ENCODE measurements around the gene ACOT4.
"Not testable (repeated sequence)": the region's sequence is repeated elsewhere in the genome, so short reads cannot be mapped to it uniquely, and the experiment has no call there.

ACOT4 gene

DNA sequence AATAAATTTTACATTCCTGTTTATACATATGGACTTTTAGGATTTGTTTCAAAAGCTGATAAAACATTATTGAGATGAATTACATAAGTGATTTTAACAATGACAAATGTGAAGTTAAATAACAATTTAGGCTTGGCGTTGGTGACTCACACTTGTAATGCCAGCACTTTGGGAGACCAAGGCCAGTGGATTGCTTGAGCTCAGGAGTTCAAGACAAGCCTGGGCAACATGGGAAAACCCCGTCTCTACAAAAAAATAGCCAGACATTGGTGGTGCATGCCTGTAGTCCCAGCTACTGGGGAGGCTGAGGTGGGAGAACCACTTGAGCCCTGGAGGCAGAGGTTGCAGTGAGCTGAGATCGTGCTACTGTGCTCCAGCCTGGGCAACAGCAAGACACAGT, 15.3 kb upstream of the ACOT4 start:
- Histone ChIP-seq H2BK15ac (ENCODE audit: low read depth, poor library complexity, severe bottlenecking) (no peak overlapping the region), H3K27ac (ENCODE audit: low read length, poor library complexity, severe bottlenecking) (no peak overlapping the region), H2BK5ac (ENCODE audit: low read depth, low read length, poor library complexity, severe bottlenecking) (no peak overlapping the region), H2AFZ (ENCODE audit: low read depth, low read length) (no peak overlapping the region), H3K27me3 (ENCODE audit: control insufficient read depth in 1 of 2, insufficient read depth in 1 of 2, low read length in 2 of 2) (no peaks in the 10 kb centered on the region), H3K23ac (ENCODE audit: low read length in 2 of 2) (no peak overlapping the region), H3K4ac (ENCODE audit: low read depth in 1 of 2, low read length in 2 of 2) (no peak overlapping the region), H3K4me3 (ENCODE audit: insufficient read depth in 1 of 2, low read depth in 1 of 2, low read length in 2 of 2) (no peak overlapping the region), H3K9me3 (ENCODE audit: control insufficient read depth, low read length) (no peaks in the 10 kb centered on the region), H3K9ac (ENCODE audit: low read length) (no peak overlapping the region), H3K18ac (ENCODE audit: low read depth in 1 of 2, low read length in 2 of 2) (no peak overlapping the region), H4K91ac (ENCODE audit: low read length) (no peak overlapping the region), H3K36me3 (ENCODE audit: control insufficient read depth in 1 of 2, insufficient read depth in 2 of 2, low read depth in 1 of 2, low read length in 2 of 2) (peaks cover 0 to 12% of the 10 kb centered on the region in 2 experiments), H2AK5ac (ENCODE audit: low read length, severe bottlenecking) (no peak overlapping the region), H3K79me1 (replicated peaks; ENCODE audit: low read length, poor library complexity, severe bottlenecking) (no peaks in the 10 kb centered on the region), H3K14ac (ENCODE audit: low read length in 2 of 2) (no peak overlapping the region), H3K4me2 (ENCODE audit: low read length, poor library complexity, severe bottlenecking) (no peak overlapping the region), H4K8ac (ENCODE audit: low read length) (no peak overlapping the region), H2BK120ac (ENCODE audit: low read depth, low read length) (no peak overlapping the region), H3K4me1 (ENCODE audit: control insufficient read depth, insufficient read depth, low read depth, low read length) (no peaks in the 10 kb centered on the region), H2BK12ac (ENCODE audit: low read length in 2 of 2) (no peak overlapping the region)
- WGBS: 90% methylated on average over 2 of the region's 3 CpGs
- DNase-seq: peak; percentile 24

DNA sequence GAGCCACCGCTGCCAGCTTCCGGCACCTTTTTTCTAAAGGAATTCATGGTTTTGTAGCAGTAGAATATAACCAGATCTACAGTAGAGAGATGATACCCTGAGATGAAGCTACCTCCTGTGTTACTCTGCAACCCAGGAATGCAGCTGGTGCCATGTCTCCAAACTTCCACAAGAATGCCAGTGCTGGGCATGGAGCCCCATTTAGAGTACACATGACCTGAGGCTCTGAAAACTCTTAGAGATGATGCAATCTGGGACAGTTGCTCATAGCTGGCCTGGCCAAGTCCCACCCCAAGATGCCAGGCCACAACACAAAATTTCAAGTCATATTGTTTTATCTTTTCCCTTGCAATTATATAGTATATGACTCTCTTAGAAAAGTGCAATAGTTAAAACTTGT, 14.5 kb upstream of the ACOT4 start:
- H2BK5ac ChIP-seq (ENCODE audit: low read depth, low read length, poor library complexity, severe bottlenecking); H3K9me3 ChIP-seq (ENCODE audit: control insufficient read depth, low read length); DNase-seq; H2BK12ac ChIP-seq (ENCODE audit: low read length in 2 of 2); H3K4me3 ChIP-seq (ENCODE audit: insufficient read depth in 1 of 2, low read depth in 1 of 2, low read length in 2 of 2); H3K27me3 ChIP-seq (ENCODE audit: control insufficient read depth in 1 of 2, insufficient read depth in 1 of 2, low read length in 2 of 2); H4K91ac ChIP-seq (ENCODE audit: low read length); H3K9ac ChIP-seq (ENCODE audit: low read length); H3K14ac ChIP-seq (ENCODE audit: low read length in 2 of 2); H3K4ac ChIP-seq (ENCODE audit: low read depth in 1 of 2, low read length in 2 of 2); H3K18ac ChIP-seq (ENCODE audit: low read depth in 1 of 2, low read length in 2 of 2); H3K27ac ChIP-seq (ENCODE audit: low read length, poor library complexity, severe bottlenecking); H3K4me2 ChIP-seq (ENCODE audit: low read length, poor library complexity, severe bottlenecking); H2AFZ ChIP-seq (ENCODE audit: low read depth, low read length); H2BK120ac ChIP-seq (ENCODE audit: low read depth, low read length); H3K79me1 ChIP-seq (replicated peaks; ENCODE audit: low read length, poor library complexity, severe bottlenecking); H3K4me1 ChIP-seq (ENCODE audit: control insufficient read depth, insufficient read depth, low read depth, low read length); H4K8ac ChIP-seq (ENCODE audit: low read length); H3K23ac ChIP-seq (ENCODE audit: low read length in 2 of 2); H2BK15ac ChIP-seq (ENCODE audit: low read depth, poor library complexity, severe bottlenecking); H2AK5ac ChIP-seq (ENCODE audit: low read length, severe bottlenecking): not testable (repeated sequence)
- WGBS: no CpG with 5 or more reads among the region's 2 CpGs
- peaks cover 0 to 12% of the 10 kb centered on the region in 2 experiments for H3K36me3 ChIP-seq (ENCODE audit: control insufficient read depth in 1 of 2, insufficient read depth in 2 of 2, low read depth in 1 of 2, low read length in 2 of 2)

DNA sequence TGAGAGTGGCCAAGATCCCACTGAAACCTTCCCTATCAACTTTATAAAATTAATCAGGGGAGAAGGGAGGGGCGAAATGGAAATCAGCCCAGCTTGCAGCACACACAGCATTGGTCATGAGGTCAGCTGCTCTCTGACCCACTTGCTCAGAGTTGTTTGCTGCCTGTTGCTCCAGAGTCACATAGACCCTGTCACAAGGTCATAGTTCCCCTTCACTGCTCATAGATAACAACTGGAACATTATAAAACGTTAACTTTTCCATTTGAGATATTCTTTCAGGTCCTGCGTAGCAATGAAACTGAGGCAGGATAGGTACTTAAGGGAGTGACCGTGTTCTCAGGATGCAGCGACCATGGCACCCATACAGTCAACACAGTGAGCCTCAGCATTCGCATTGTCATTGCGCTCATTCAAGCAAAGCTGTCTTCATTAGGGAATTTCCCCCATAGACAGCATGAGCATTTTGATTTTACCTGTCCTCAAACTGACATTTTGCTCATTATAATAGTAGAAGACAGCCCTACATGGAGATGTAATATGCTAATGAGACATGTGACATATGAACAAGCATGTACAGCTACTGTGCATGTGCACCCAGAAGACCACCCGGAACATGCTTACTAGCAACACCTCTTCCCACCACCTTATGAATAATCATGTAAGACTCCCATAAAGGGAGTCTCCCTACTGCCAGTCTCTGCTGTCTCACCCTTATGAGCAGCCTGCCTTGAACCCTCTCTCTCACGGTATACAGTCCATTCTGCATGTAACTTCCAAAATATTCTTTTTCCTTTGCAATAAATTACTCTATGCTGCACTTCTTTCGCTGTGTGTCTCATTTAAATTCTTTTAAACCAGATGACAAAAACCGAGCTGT, 9.3 kb upstream of the ACOT4 start:
- H2AFZ ChIP-seq (ENCODE audit: low read depth, low read length); H2BK12ac ChIP-seq (ENCODE audit: low read length in 2 of 2); H3K27ac ChIP-seq (ENCODE audit: low read length, poor library complexity, severe bottlenecking); H3K9me3 ChIP-seq (ENCODE audit: control insufficient read depth, low read length); H3K79me1 ChIP-seq (replicated peaks; ENCODE audit: low read length, poor library complexity, severe bottlenecking); H3K4me2 ChIP-seq (ENCODE audit: low read length, poor library complexity, severe bottlenecking); H2BK5ac ChIP-seq (ENCODE audit: low read depth, low read length, poor library complexity, severe bottlenecking); H3K27me3 ChIP-seq (ENCODE audit: control insufficient read depth in 1 of 2, insufficient read depth in 1 of 2, low read length in 2 of 2); H2BK120ac ChIP-seq (ENCODE audit: low read depth, low read length); H3K9ac ChIP-seq (ENCODE audit: low read length); H3K14ac ChIP-seq (ENCODE audit: low read length in 2 of 2); DNase-seq; H3K4ac ChIP-seq (ENCODE audit: low read depth in 1 of 2, low read length in 2 of 2); H2BK15ac ChIP-seq (ENCODE audit: low read depth, poor library complexity, severe bottlenecking); H3K23ac ChIP-seq (ENCODE audit: low read length in 2 of 2); H3K4me3 ChIP-seq (ENCODE audit: insufficient read depth in 1 of 2, low read depth in 1 of 2, low read length in 2 of 2); H4K91ac ChIP-seq (ENCODE audit: low read length); H3K4me1 ChIP-seq (ENCODE audit: control insufficient read depth, insufficient read depth, low read depth, low read length); H4K8ac ChIP-seq (ENCODE audit: low read length); H3K36me3 ChIP-seq (ENCODE audit: control insufficient read depth in 1 of 2, insufficient read depth in 2 of 2, low read depth in 1 of 2, low read length in 2 of 2); H2AK5ac ChIP-seq (ENCODE audit: low read length, severe bottlenecking); H3K18ac ChIP-seq (ENCODE audit: low read depth in 1 of 2, low read length in 2 of 2): not testable (repeated sequence)
- 93% methylated on average over 7 of the region's 11 CpGs for WGBS

DNA sequence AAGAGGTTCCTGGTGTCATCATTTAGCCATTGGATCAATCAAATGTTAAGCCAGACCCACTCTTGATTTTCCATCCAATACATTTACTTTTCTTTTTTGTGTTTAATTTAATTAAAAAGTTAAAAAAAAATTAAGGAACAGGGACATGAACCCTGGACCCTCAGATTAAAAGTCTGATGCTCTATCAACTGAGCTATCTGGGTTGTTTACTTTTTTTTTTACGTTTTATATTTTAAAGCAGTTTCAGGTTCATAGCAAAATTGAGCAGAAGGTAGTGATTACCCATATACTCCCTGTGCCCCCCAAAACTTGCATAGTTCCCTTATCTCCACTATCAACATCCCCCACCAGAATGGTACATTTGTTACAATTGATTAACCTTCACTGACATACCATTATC, 3.0 kb upstream of the ACOT4 start:
- peaks cover 0 to 3% of the 10 kb centered on the region in 2 experiments for H3K27me3 ChIP-seq (ENCODE audit: control insufficient read depth in 1 of 2, insufficient read depth in 1 of 2, low read length in 2 of 2)
- H3K4me1 ChIP-seq (ENCODE audit: control insufficient read depth, insufficient read depth, low read depth, low read length): peaks cover 2% of the 10 kb centered on the region
- H3K4me3 ChIP-seq (ENCODE audit: insufficient read depth in 1 of 2, low read depth in 1 of 2, low read length in 2 of 2): no peak overlapping the region
- H3K36me3 ChIP-seq (ENCODE audit: control insufficient read depth in 1 of 2, insufficient read depth in 2 of 2, low read depth in 1 of 2, low read length in 2 of 2): no peaks in the 10 kb centered on the region
- H2BK120ac ChIP-seq (ENCODE audit: low read depth, low read length): no peak overlapping the region
- H3K18ac ChIP-seq (ENCODE audit: low read depth in 1 of 2, low read length in 2 of 2): no peak overlapping the region
- 100% methylated on average over 1 of the region's 1 CpG for WGBS
- H2AFZ ChIP-seq (ENCODE audit: low read depth, low read length): no peak overlapping the region
- H2BK5ac ChIP-seq (ENCODE audit: low read depth, low read length, poor library complexity, severe bottlenecking): no peak overlapping the region
- H2BK15ac ChIP-seq (ENCODE audit: low read depth, poor library complexity, severe bottlenecking): no peak overlapping the region
- no peak overlapping the region for H4K8ac ChIP-seq (ENCODE audit: low read length)
- H3K4ac ChIP-seq (ENCODE audit: low read depth in 1 of 2, low read length in 2 of 2): no peak overlapping the region
- H3K9me3 ChIP-seq (ENCODE audit: control insufficient read depth, low read length): no peaks in the 10 kb centered on the region
- no peak overlapping the region for H3K14ac ChIP-seq (ENCODE audit: low read length in 2 of 2)
- H3K9ac ChIP-seq (ENCODE audit: low read length): no peak overlapping the region
- no peak overlapping the region for H3K4me2 ChIP-seq (ENCODE audit: low read length, poor library complexity, severe bottlenecking)
- no peak overlapping the region for H3K23ac ChIP-seq (ENCODE audit: low read length in 2 of 2)
- no peak overlapping the region for H2AK5ac ChIP-seq (ENCODE audit: low read length, severe bottlenecking)
- H3K79me1 ChIP-seq (replicated peaks; ENCODE audit: low read length, poor library complexity, severe bottlenecking): no peaks in the 10 kb centered on the region
- H2BK12ac ChIP-seq (ENCODE audit: low read length in 2 of 2): no peak overlapping the region
- no peak for DNase-seq
- H4K91ac ChIP-seq (ENCODE audit: low read length): no peak overlapping the region
- H3K27ac ChIP-seq (ENCODE audit: low read length, poor library complexity, severe bottlenecking): no peak overlapping the region

Measured in mesenchymal stem cell (in vitro differentiated cells and primary cell).